Temporal lobe (tissue), 1 donor: ENCODE data around the gene SACS. TPM values are rescaled to one million over a fixed set of nuclear protein-coding genes. Genes with fewer than 3 reads are reported as not detected.

Experiments
- total RNA-seq: library from RNA; depleted of rRNA; stranded (reverse); fragments of >200 nt; gene quantifications from one replicate; pipeline ENCODE4 v1.2.3, GENCODE V29; 2014

SACS gene
- total RNA-seq, 1 donor from 2014 or later = 182 TPM

Other genes with a start within 250 kb of the SACS start
- 13.0 TPM for gene TNFRSF19, start 136.7 kb upstream of the SACS start, total RNA-seq